Measurements from ENCODE around the gene CMC2.

DNA sequence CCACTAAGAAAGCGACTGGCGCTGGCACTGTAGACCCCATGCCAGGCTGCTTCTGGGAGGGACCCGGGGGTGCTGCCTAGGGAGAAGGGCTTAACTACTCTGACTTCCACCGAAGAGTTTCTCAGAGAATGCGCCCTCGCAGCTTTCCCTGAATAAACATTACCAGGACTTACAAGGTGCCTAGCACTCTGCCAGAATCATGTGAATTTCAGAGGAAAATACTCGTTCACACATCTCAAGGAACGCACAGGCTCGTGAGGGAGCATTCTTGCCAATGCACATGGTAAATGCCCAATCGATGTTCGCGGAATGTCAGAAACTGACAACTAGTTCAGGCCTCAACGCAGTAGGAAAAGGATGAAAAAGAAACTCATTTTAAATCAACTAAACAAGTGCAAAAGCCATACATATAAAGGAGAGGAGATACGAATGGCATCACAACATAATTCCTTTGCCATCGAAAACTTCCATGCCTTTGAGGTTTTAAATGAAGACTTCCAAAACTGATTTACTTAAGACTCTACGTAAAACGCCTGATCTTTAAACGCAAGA, 999 bp downstream of the CMC2 start:
- TF ChIP-seq JUN (IDR thresholded peaks at IDR 0.05; ENCODE audit: low read depth, low read length): no peak
- TF ChIP-seq EZH2 (IDR thresholded peaks at IDR 0.05; ENCODE audit: low read depth, low read length, severe bottlenecking): no peak
- TF ChIP-seq PHF8 (conservative IDR thresholded peaks at IDR 0.05; ENCODE audit: low read depth, low read length): no peak
- TF ChIP-seq SIN3A (conservative IDR thresholded peaks at IDR 0.05 in 1 of 2, IDR thresholded peaks at IDR 0.05 in 1 of 2; ENCODE audit: low read depth in 1 of 2, low read length in 2 of 2): no peak
- no peak for TF ChIP-seq SUZ12 (IDR thresholded peaks at IDR 0.05; ENCODE audit: low read length)
- TF ChIP-seq SP4 (IDR thresholded peaks at IDR 0.05; ENCODE audit: low read length): no peak
- no peak for TF ChIP-seq POLR2A (IDR thresholded peaks at IDR 0.05; ENCODE audit: control extremely low read depth in 1 of 2, low read depth in 2 of 2, low read length in 2 of 2)
- TF ChIP-seq CTCF (IDR thresholded peaks at IDR 0.05; ENCODE audit: control extremely low read depth in 1 of 3, insufficient read depth in 1 of 3, low read depth in 1 of 3, low read length in 3 of 3): no peak
- TF ChIP-seq POLR2AphosphoS5 (IDR thresholded peaks at IDR 0.05; ENCODE audit: low read depth, low read length): no peak
- TF ChIP-seq KDM5A (IDR thresholded peaks at IDR 0.05; ENCODE audit: low read length): no peak
- no peak for TF ChIP-seq BACH1 (IDR thresholded peaks at IDR 0.05; ENCODE audit: low read length)
- no peak for TF ChIP-seq MAFK (IDR thresholded peaks at IDR 0.05; ENCODE audit: low read depth, low read length)
- TF ChIP-seq RFX5 (IDR thresholded peaks at IDR 0.05; ENCODE audit: borderline replicate concordance, low read depth, low read length): no peak
- no peak for TF ChIP-seq HDAC6 (IDR thresholded peaks at IDR 0.05; ENCODE audit: low read depth, low read length)
